IMR-90 (cell line): ENCODE results near the gene XRN2. TPM values are rescaled to one million over a fixed set of nuclear protein-coding genes. Genes with fewer than 3 reads are reported as not detected.

ENCODE experiments used
- ATAC-seq: fragments of 200-7000 bp; cut with Tn5 transposase; 2 replicates; pipeline ENCODE4 v1.9.1; 2020; ENCODE audit warnings: low read depth, mild to moderate bottlenecking, moderate library complexity
- BruUV-seq: library from RNA; stranded (reverse); fragments of 400-500 nt; replicated peaks from 2 replicates; lab custom pipeline; 2021; lab: Mats Ljungman, UMichigan
- CTCF ChIA-PET: fragments of 300-600 bp; formaldehyde crosslinking; extraction: SDS; loops from one replicate; lab custom pipeline; 2021; ENCODE audit warnings: antibody characterized with exemption; lab: Yijun Ruan, JAX
- POLR2A ChIA-PET: fragments of 300-600 bp; sonication (Branson Sonifier 250); formaldehyde crosslinking; loops from one replicate; lab custom pipeline; 2022; ENCODE audit warnings: antibody characterized with exemption; ENCODE audit not compliant: unreplicated experiment; lab: Charles Lee
- DNase-seq: peaks from one replicate; pipeline ENCODE4 v3.0.0; 2013
- H2AFZ ChIP-seq: replicated peaks from 2 replicates; pipeline ENCODE3; 2013; ENCODE audit warnings: low read length, mild to moderate bottlenecking; ENCODE audit not compliant: poor library complexity
- H2AK5ac ChIP-seq: 2 replicates; pipeline ENCODE4 v1.6.1; 2013; ENCODE audit warnings: low read depth, low read length, inconsistent platforms
- H2AK9ac ChIP-seq: replicated peaks from 2 replicates; pipeline ENCODE3; 2013; ENCODE audit warnings: mild to moderate bottlenecking, low read depth, low read length, moderate library complexity; ENCODE audit not compliant: poor library complexity
- H2BK120ac ChIP-seq: 2 replicates; pipeline ENCODE4 v1.6.1; 2013; ENCODE audit warnings: low read depth, low read length, inconsistent platforms
- H2BK15ac ChIP-seq: 3 replicates; pipeline ENCODE4 v1.6.1; 2013; ENCODE audit warnings: low read depth, low read length, inconsistent platforms
- H2BK20ac ChIP-seq: 2 replicates; pipeline ENCODE4 v1.6.1; 2013; ENCODE audit warnings: low read depth, mild to moderate bottlenecking, inconsistent platforms, low read length, moderate library complexity
- H2BK5ac ChIP-seq: 2 replicates; pipeline ENCODE4 v1.6.1; 2013; ENCODE audit warnings: mild to moderate bottlenecking, low read depth, low read length, inconsistent platforms; ENCODE audit not compliant: poor library complexity, severe bottlenecking
- H3K14ac ChIP-seq: replicated peaks from 2 replicates; pipeline ENCODE4 v1.6.1; 2013; ENCODE audit warnings: low read depth, low read length, inconsistent platforms
- H3K18ac ChIP-seq: 2 replicates; pipeline ENCODE4 v1.6.1; 2013; ENCODE audit warnings: low read depth, low read length, control low read depth
- H3K23ac ChIP-seq: 2 replicates; pipeline ENCODE4 v1.6.1; 2013; ENCODE audit warnings: low read depth, low read length, inconsistent platforms
- H3K27ac ChIP-seq: 2 replicates; pipeline ENCODE4 v1.5.1; 2013; ENCODE audit warnings: mild to moderate bottlenecking, control low read depth, low read length; ENCODE audit not compliant: insufficient read depth
- H3K27me3 ChIP-seq: 2 replicates; pipeline ENCODE4 v1.6.1; 2013; ENCODE audit warnings: low read length; ENCODE audit not compliant: control insufficient read depth, insufficient read depth
- H3K36me3 ChIP-seq: 2 replicates; pipeline ENCODE4 v1.6.1; 2013; ENCODE audit warnings: low read length, mixed read lengths; ENCODE audit not compliant: control insufficient read depth, insufficient read depth
- H3K4ac ChIP-seq: 2 replicates; pipeline ENCODE4 v1.6.1; 2013; ENCODE audit warnings: low read depth, low read length, inconsistent platforms
- H3K4me1 ChIP-seq: 2 replicates; pipeline ENCODE4 v1.6.1; 2013; ENCODE audit warnings: low read length, mixed read lengths; ENCODE audit not compliant: control insufficient read depth, insufficient read depth
- H3K4me2 ChIP-seq: 2 replicates; pipeline ENCODE4 v1.6.1; 2013; ENCODE audit warnings: low read depth, mild to moderate bottlenecking, control low read depth, low read length, moderate library complexity
- H3K4me3 ChIP-seq: 2 replicates; pipeline ENCODE4 v1.5.1; 2013; ENCODE audit warnings: low read depth, mild to moderate bottlenecking, control low read depth, low read length, moderate library complexity; ENCODE audit not compliant: insufficient read depth
- H3K56ac ChIP-seq: 2 replicates; pipeline ENCODE4 v1.6.1; 2013; ENCODE audit warnings: low read length, inconsistent platforms; ENCODE audit not compliant: insufficient read depth; ENCODE audit errors: extremely low read depth
- H3K79me1 ChIP-seq, 2 experiments: 2 replicates each; pipeline ENCODE4 v1.6.1; 2013; ENCODE audit warnings: low read length in 2 of 2, inconsistent platforms in 1 of 2, low read depth in 1 of 2
- H3K9ac ChIP-seq: 2 replicates; pipeline ENCODE4 v1.6.1; 2013; ENCODE audit warnings: low read depth, low read length, control low read depth
- H3K9me1 ChIP-seq: 2 replicates; pipeline ENCODE4 v1.6.1; 2013; ENCODE audit warnings: low read length, inconsistent platforms; ENCODE audit not compliant: insufficient read depth
- H3K9me3 ChIP-seq: 2 replicates; pipeline ENCODE4 v1.6.1; 2013; ENCODE audit warnings: low read length; ENCODE audit not compliant: control insufficient read depth, insufficient read depth
- H4K20me1 ChIP-seq: 2 replicates; pipeline ENCODE4 v1.6.1; 2013; ENCODE audit warnings: low read length, inconsistent platforms; ENCODE audit not compliant: insufficient read depth
- H4K5ac ChIP-seq: 2 replicates; pipeline ENCODE4 v1.6.1; 2013; ENCODE audit warnings: mild to moderate bottlenecking, low read depth, low read length, control low read depth
- H4K8ac ChIP-seq, 2 experiments: 2 replicates each; pipeline ENCODE4 v1.6.1; 2013; ENCODE audit warnings: low read depth in 2 of 2, low read length in 2 of 2, control low read depth in 1 of 2, inconsistent platforms in 1 of 2
- H4K91ac ChIP-seq: 2 replicates; pipeline ENCODE4 v1.6.1; 2013; ENCODE audit warnings: low read depth, low read length, inconsistent platforms; ENCODE audit not compliant: insufficient read depth
- CEBPB ChIP-seq: IDR thresholded peaks from 2 replicates; pipeline ENCODE4 v1.6.1; 2012; ENCODE audit warnings: low read depth, low read length, improper control_type of control experiment
- MXI1 ChIP-seq: IDR thresholded peaks from 2 replicates; pipeline ENCODE4 v1.6.1; 2012; ENCODE audit warnings: low read depth, mild to moderate bottlenecking, low read length, moderate library complexity, borderline replicate concordance
- WGBS, 2 experiments: methylation state at CpG; one replicate each; pipeline versions ENCODE4 v1.1.5 to v1.1.7; 2013; ENCODE audit warnings: missing lambda C conversion rate in 2 of 2; ENCODE audit not compliant: insufficient read length in 1 of 2; ENCODE audit errors: extremely low coverage in 2 of 2; 5-methylcytosine and 5-hydroxymethylcytosine counted together
- dilution Hi-C: fragments of 300-500 bp; cut with HindIII; formaldehyde crosslinking; loops from one replicate; pipeline ENCODE4 v1.14.3; 2018; ENCODE audit warnings: low sequenced_read_pairs; ENCODE audit not compliant: unreplicated experiment
- in situ Hi-C: fragments of 300-500 bp; cut with MboI; formaldehyde crosslinking; loops from 3 replicates; pipeline ENCODE4 v1.14.3; 2019; ENCODE audit warnings: low sequenced_read_pairs, inconsistent platforms, mixed read lengths
- intact Hi-C: fragments of 100-400 bp; cut with micrococcal nuclease; formaldehyde crosslinking; loops from 2 replicates; pipeline ENCODE4 v1.10.0; 2022
- polyA plus RNA-seq, 3 experiments: library from polyadenylated mRNA; depleted of rRNA; stranded (reverse); fragments of >200 nt; gene quantifications; 2 replicates each; pipeline ENCODE4 v1.2.3, GENCODE V29; 2012; ENCODE audit warnings: low replicate concordance in 1 of 3
- total RNA-seq: library from RNA; depleted of rRNA; stranded (reverse); fragments of >200 nt; gene quantifications from 2 replicates; pipeline ENCODE4 v1.2.3, GENCODE V29; 2012

The XRN2 gene
- total and polyA plus RNA-seq, 2 of the 4 experiments (the other 2 are of a cell fraction) = 58.1 to 70.8 TPM

- ChIA-PET POLR2A (interaction anchor here (1.3 kb wide), 1 partner anchor 8 kb away, joined by 9 read pairs; no protein-coding TSS in a partner anchor), CTCF (interaction anchor here (0.7 kb wide), 1 partner anchor 69 kb away, joined by 3 read pairs; no protein-coding TSS in a partner anchor)
- peaks cover 3 to 26% of the 10 kb centered on the region in 2 experiments; a peak in 3 of 4 replicates for H3K79me1 ChIP-seq
- ATAC-seq (peak; percentile 6; the same call in 1 of the 2 replicates), DNase-seq (peak; percentile 18)
- H3K9ac ChIP-seq = peak overlapping the region; percentile 89
- H2BK120ac ChIP-seq = no peak overlapping the region
- H2BK5ac ChIP-seq = peak overlapping the region; percentile 78
- H2AK9ac ChIP-seq = peak overlapping the region; percentile 90
- dilution Hi-C loops (no loop called here), in situ Hi-C loops (no loop called here), intact Hi-C loops (loop anchor here (2.0 to 10.0 kb wide), 5 partner anchors 57 to 203 kb away; partner anchors contain the start of gene KIZ)
- peak overlapping the region; percentile 24; the same call in 1 of the 2 replicates for H2AK5ac ChIP-seq
- H3K27ac ChIP-seq = peak overlapping the region; percentile 90
- no peaks in the 10 kb centered on the region for H3K27me3 ChIP-seq
- peak overlapping the region; percentile 81 for H3K4me3 ChIP-seq
- H2AFZ ChIP-seq = peak overlapping the region; percentile 99
- peak overlapping the region; percentile 87 for H3K4me2 ChIP-seq
- TF ChIP-seq MXI1 = peak; percentile 27; the same call in 1 of the 2 replicates
- TF ChIP-seq CEBPB = no peak
- H3K18ac ChIP-seq = peak overlapping the region; percentile 54
- peak overlapping the region; percentile 35; the same call in 1 of the 2 replicates for H3K23ac ChIP-seq
- H3K9me3 ChIP-seq = no peaks in the 10 kb centered on the region
- H3K56ac ChIP-seq = peak overlapping the region; percentile 58; the same call in 1 of the 2 replicates
- H3K9me1 ChIP-seq = no peaks in the 10 kb centered on the region
- H3K14ac ChIP-seq = peak overlapping the region; percentile 23
- peak overlapping the region; percentile 55; the same call in 1 of the 2 replicates for H4K5ac ChIP-seq
- no peaks in the 10 kb centered on the region for H3K36me3 ChIP-seq
- H4K20me1 ChIP-seq = peaks cover 42% of the 10 kb centered on the region
- no peak overlapping the region for H2BK15ac ChIP-seq
- no TSS peak for BruUV-seq
- H3K4ac ChIP-seq = peak overlapping the region; percentile 12; the same call in 1 of the 2 replicates
- no peak overlapping the region for H4K91ac ChIP-seq
- H4K8ac ChIP-seq = peak overlapping the region; percentile 14 to 23; a peak in 3 of 4 replicates
- peaks cover 3% of the 10 kb centered on the region for H3K4me1 ChIP-seq
- H2BK20ac ChIP-seq = no peak overlapping the region
- WGBS, 2 experiments = 0% methylated on average over 2 of the region's 18 CpGs; no CpG with 5 or more reads in 1 of the 2 experiments
Measured at GRCh38 chr20:21303872-21304586, 898 bp downstream of the XRN2 start.
